Measurements from ENCODE around the gene IL4I1.

- TF ChIP-seq CTCF (optimal IDR thresholded peaks at IDR 0.05 in 1 of 3, IDR thresholded peaks at IDR 0.05 in 1 of 3, conservative IDR thresholded peaks at IDR 0.05 in 1 of 3; ENCODE audit: extremely low read depth in 1 of 3, insufficient read depth in 2 of 3, low read length in 3 of 3), result no peak
- TF ChIP-seq EZH2 (IDR thresholded peaks at IDR 0.05; ENCODE audit: low read length), result no peak
Measured at GRCh38 chr19:49871349-49871985, 25.2 kb downstream of the IL4I1 start.

Measured in keratinocyte (primary cell).